ENCODE data around the gene HSPA12B.

The HSPA12B gene

GRCh38 chr20:3719046-3719445 is 13.4 kb upstream of the HSPA12B start:
- peaks cover 7% of the 10 kb centered on the region for H3K4me1 ChIP-seq
- H3K27ac ChIP-seq: no peak overlapping the region
- H3K9me3 ChIP-seq (ENCODE audit: control insufficient read depth, low read length): no peaks in the 10 kb centered on the region
- H3K4me2 ChIP-seq (ENCODE audit: low read length): no peak overlapping the region
- no peak overlapping the region for H2AFZ ChIP-seq
- H3K36me3 ChIP-seq (ENCODE audit: control insufficient read depth, insufficient read depth, low read length): no peaks in the 10 kb centered on the region
- no peaks in the 10 kb centered on the region for H3K27me3 ChIP-seq (ENCODE audit: control insufficient read depth, insufficient read depth, low read length)
- no peaks in the 10 kb centered on the region for H3K79me2 ChIP-seq
- no peak overlapping the region for H3K4me3 ChIP-seq (ENCODE audit: low read depth, low read length)
- no peak overlapping the region for H3K9ac ChIP-seq
- TF ChIP-seq, protein P1, sequence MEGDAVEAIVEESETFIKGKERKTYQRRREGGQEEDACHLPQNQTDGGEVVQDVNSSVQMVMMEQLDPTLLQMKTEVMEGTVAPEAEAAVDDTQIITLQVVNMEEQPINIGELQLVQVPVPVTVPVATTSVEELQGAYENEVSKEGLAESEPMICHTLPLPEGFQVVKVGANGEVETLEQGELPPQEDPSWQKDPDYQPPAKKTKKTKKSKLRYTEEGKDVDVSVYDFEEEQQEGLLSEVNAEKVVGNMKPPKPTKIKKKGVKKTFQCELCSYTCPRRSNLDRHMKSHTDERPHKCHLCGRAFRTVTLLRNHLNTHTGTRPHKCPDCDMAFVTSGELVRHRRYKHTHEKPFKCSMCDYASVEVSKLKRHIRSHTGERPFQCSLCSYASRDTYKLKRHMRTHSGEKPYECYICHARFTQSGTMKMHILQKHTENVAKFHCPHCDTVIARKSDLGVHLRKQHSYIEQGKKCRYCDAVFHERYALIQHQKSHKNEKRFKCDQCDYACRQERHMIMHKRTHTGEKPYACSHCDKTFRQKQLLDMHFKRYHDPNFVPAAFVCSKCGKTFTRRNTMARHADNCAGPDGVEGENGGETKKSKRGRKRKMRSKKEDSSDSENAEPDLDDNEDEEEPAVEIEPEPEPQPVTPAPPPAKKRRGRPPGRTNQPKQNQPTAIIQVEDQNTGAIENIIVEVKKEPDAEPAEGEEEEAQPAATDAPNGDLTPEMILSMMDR (IDR thresholded peaks at IDR 0.05): no peak

DNA sequence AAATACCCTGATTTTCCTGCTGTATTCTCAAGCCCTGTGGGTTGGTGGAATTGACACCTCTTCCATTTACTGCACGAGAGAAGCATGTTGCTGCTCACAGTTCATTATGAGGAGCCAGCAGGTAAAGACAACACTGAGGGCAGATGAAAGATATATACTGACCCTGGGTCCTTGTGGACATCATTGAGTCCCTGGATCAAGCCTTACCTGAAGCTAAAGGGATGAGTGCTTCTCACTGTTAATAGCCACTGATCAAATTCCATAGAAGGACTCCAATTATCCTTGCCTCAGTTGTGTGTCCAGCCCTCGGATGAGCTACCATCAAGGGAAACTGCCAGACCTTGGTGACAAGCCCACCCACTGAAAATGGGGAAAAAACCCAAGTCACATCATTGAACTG is 12.4 kb upstream of the HSPA12B start:
- no peak overlapping the region for H2AFZ ChIP-seq
- H3K9me3 ChIP-seq (ENCODE audit: control insufficient read depth, low read length): no peaks in the 10 kb centered on the region
- no peaks in the 10 kb centered on the region for H3K79me2 ChIP-seq
- no peaks in the 10 kb centered on the region for H3K36me3 ChIP-seq (ENCODE audit: control insufficient read depth, insufficient read depth, low read length)
- no peaks in the 10 kb centered on the region for H3K27me3 ChIP-seq (ENCODE audit: control insufficient read depth, insufficient read depth, low read length)
- no peak overlapping the region for H3K4me3 ChIP-seq (ENCODE audit: low read depth, low read length)
- TF ChIP-seq, protein P1 (IDR thresholded peaks at IDR 0.05): no peak
- no peak overlapping the region for H3K4me2 ChIP-seq (ENCODE audit: low read length)
- no peak overlapping the region for H3K9ac ChIP-seq
- H3K27ac ChIP-seq: no peak overlapping the region
- H3K4me1 ChIP-seq: peaks cover 7% of the 10 kb centered on the region

DNA sequence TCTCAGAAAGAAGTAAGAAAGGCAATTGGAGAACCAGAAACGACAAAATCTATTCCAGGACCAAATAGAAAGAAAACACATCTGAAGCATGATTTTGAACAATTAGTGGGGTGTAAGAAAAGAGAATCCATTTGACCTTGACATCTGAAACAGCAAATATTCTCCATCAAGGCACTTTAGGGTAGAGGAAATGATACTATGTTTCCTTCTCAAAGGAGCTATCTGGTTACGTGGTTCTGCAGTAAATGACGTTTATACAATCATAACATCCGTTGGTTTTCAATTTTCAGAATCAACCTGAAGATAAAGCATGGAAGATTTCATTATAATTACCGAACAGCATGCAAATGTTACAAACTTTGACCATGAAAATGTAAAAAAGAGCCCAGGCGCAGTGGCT is 11.9 kb upstream of the HSPA12B start:
- H3K36me3 ChIP-seq (ENCODE audit: control insufficient read depth, insufficient read depth, low read length): no peaks in the 10 kb centered on the region
- H3K4me1 ChIP-seq: peaks cover 7% of the 10 kb centered on the region
- H2AFZ ChIP-seq: no peak overlapping the region
- no peaks in the 10 kb centered on the region for H3K27me3 ChIP-seq (ENCODE audit: control insufficient read depth, insufficient read depth, low read length)
- H3K79me2 ChIP-seq: no peaks in the 10 kb centered on the region
- H3K27ac ChIP-seq: no peak overlapping the region
- no peak overlapping the region for H3K4me2 ChIP-seq (ENCODE audit: low read length)
- H3K4me3 ChIP-seq (ENCODE audit: low read depth, low read length): no peak overlapping the region
- TF ChIP-seq, protein P1 (IDR thresholded peaks at IDR 0.05): no peak
- H3K9ac ChIP-seq: no peak overlapping the region
- H3K9me3 ChIP-seq (ENCODE audit: control insufficient read depth, low read length): no peaks in the 10 kb centered on the region

DNA sequence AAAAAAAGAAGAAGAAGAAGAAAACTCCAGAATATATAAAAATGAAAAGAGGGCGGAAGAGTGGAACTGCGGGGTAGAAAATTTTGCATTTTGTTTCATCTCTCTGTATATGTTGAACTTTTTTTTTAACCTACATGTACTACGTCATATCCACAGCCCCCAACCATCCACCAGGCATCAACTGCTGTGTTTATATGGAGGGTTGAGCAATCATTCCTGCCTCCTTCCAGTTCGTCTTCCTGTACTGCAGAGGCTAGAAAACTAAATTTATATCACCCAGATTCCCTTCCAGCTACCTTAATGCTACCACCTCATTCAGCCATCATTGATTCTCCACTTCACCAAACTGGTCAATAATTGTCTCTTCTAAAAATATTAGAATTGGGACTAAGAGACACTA is 10.6 kb upstream of the HSPA12B start:
- H2AFZ ChIP-seq: no peak overlapping the region
- no peaks in the 10 kb centered on the region for H3K9me3 ChIP-seq (ENCODE audit: control insufficient read depth, low read length)
- H3K27me3 ChIP-seq (ENCODE audit: control insufficient read depth, insufficient read depth, low read length): no peaks in the 10 kb centered on the region
- no peak overlapping the region for H3K4me2 ChIP-seq (ENCODE audit: low read length)
- no peaks in the 10 kb centered on the region for H3K36me3 ChIP-seq (ENCODE audit: control insufficient read depth, insufficient read depth, low read length)
- TF ChIP-seq, protein P1 (IDR thresholded peaks at IDR 0.05): no peak
- H3K4me1 ChIP-seq: peaks cover 7% of the 10 kb centered on the region
- H3K9ac ChIP-seq: no peak overlapping the region
- no peak overlapping the region for H3K4me3 ChIP-seq (ENCODE audit: low read depth, low read length)
- no peaks in the 10 kb centered on the region for H3K79me2 ChIP-seq
- H3K27ac ChIP-seq: no peak overlapping the region

DNA sequence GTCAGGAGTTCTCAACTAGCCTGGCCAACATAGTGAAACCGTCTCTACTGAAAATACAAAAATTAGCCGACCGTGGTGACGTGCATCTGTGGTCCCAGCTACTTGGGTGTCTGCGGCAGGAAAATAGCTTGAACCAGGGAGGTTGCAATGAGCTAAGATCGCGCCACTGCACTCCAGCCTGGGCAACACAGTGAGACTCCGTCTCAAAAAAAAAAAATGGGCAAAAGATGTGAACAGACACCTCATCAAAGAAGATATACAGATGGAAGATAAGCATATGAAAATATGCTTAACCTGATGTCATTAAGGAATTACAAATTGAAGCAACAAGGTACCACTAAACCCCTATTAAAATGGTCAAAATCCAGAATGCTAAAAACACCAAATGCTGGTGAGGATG is 9.2 kb upstream of the HSPA12B start:
- H3K79me2 ChIP-seq: no peaks in the 10 kb centered on the region
- H3K27ac ChIP-seq: no peak overlapping the region
- H3K4me3 ChIP-seq (ENCODE audit: low read depth, low read length): no peak overlapping the region
- no peak overlapping the region for H3K4me2 ChIP-seq (ENCODE audit: low read length)
- no peak overlapping the region for H3K9ac ChIP-seq
- no peaks in the 10 kb centered on the region for H3K36me3 ChIP-seq (ENCODE audit: control insufficient read depth, insufficient read depth, low read length)
- no peaks in the 10 kb centered on the region for H3K9me3 ChIP-seq (ENCODE audit: control insufficient read depth, low read length)
- H3K27me3 ChIP-seq (ENCODE audit: control insufficient read depth, insufficient read depth, low read length): no peaks in the 10 kb centered on the region
- H2AFZ ChIP-seq: no peak overlapping the region
- TF ChIP-seq, protein P1 (IDR thresholded peaks at IDR 0.05): no peak
- H3K4me1 ChIP-seq: peaks cover 5% of the 10 kb centered on the region
